ENCODE measurements around the gene ARHGAP10.

DNA sequence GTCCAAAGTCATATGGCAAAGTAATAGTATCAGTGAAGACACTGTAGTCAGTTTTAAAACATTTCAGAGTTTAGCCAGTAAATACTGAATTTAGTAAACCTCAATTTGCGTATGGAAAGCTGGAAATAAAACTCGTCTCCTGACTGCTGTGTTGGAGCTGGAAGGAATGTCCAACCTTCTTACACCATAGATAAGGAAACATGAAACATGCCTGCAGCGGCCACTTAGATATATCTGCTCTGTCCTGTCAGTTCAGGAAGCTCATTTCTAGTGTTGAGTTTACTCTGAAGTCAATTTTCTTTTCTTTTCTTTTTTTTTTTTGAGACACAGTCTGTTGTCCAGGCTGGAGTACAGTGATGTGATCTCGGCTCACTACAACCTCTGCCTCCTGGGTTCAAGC lies 21.2 kb downstream of the ARHGAP10 start:
- TF ChIP-seq ZNF274 (IDR thresholded peaks at IDR 0.05; ENCODE audit: insufficient read depth, insufficient read length) (no peak), EZH2 (IDR thresholded peaks at IDR 0.05; ENCODE audit: borderline replicate concordance, control insufficient read depth, low read depth, low read length) (no peak), NFYB (IDR thresholded peaks at IDR 0.05; ENCODE audit: insufficient read depth, low read depth, low read length) (no peak), NR2C2 (IDR thresholded peaks at IDR 0.05; ENCODE audit: borderline replicate concordance, control insufficient read depth, insufficient read length, low read depth) (no peak), TAF1 (IDR thresholded peaks at IDR 0.05; ENCODE audit: borderline replicate concordance, low read depth, low read length) (no peak)
- TF ChIP-seq, protein P1, sequence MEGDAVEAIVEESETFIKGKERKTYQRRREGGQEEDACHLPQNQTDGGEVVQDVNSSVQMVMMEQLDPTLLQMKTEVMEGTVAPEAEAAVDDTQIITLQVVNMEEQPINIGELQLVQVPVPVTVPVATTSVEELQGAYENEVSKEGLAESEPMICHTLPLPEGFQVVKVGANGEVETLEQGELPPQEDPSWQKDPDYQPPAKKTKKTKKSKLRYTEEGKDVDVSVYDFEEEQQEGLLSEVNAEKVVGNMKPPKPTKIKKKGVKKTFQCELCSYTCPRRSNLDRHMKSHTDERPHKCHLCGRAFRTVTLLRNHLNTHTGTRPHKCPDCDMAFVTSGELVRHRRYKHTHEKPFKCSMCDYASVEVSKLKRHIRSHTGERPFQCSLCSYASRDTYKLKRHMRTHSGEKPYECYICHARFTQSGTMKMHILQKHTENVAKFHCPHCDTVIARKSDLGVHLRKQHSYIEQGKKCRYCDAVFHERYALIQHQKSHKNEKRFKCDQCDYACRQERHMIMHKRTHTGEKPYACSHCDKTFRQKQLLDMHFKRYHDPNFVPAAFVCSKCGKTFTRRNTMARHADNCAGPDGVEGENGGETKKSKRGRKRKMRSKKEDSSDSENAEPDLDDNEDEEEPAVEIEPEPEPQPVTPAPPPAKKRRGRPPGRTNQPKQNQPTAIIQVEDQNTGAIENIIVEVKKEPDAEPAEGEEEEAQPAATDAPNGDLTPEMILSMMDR (IDR thresholded peaks at IDR 0.05 in 2 of 3, conservative IDR thresholded peaks at IDR 0.05 in 1 of 3; ENCODE audit: control insufficient read depth in 2 of 3, extremely low read depth in 1 of 3, insufficient read depth in 1 of 3, low read depth in 3 of 3, low read length in 3 of 3): no peak
- TF ChIP-seq, protein P2, sequence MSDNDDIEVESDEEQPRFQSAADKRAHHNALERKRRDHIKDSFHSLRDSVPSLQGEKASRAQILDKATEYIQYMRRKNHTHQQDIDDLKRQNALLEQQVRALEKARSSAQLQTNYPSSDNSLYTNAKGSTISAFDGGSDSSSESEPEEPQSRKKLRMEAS (IDR thresholded peaks at IDR 0.05; ENCODE audit: low read depth, low read length): no peak

Data from GM12878 (cell line).